Stimulated activated CD8-positive, alpha-beta memory T cell treated with anti-CD3 and anti-CD28 coated beads, Interleukin-15, amount 100 ng/mL, for 48 hours (primary cell): ENCODE results near the gene RAPGEF3.

Experiments used
- DNase-seq, 2 donors: peaks; one replicate each; pipeline ENCODE4 v3.0.0-alpha.2; 2020; ENCODE audit warnings: low read depth in 2 of 2

RAPGEF3 gene

GRCh38 chr12:47721431-47721973 lies 37.2 kb downstream of the RAPGEF3 start:
- DNase-seq, result no peak

GRCh38 chr12:47718531-47718930 lies 40.1 kb downstream of the RAPGEF3 start:
- DNase-seq, result no peak

GRCh38 chr12:47717443-47718193 lies 41.1 kb downstream of the RAPGEF3 start:
- DNase-seq, result peak in 1 of 2 donors; percentile 25

GRCh38 chr12:47717046-47717442 lies 41.6 kb downstream of the RAPGEF3 start:
- DNase-seq, result no peak

- DNase-seq, result no peak
These were observed 42.7 kb downstream of the RAPGEF3 start for GRCh38 chr12:47715877-47716548.

- peak; percentile 39 to 52 for DNase-seq
These were observed 43.2 kb downstream of the RAPGEF3 start for GRCh38 chr12:47715393-47715876.

GRCh38 chr12:47714826-47715386 lies 43.8 kb downstream of the RAPGEF3 start:
- no peak for DNase-seq

GRCh38 chr12:47712171-47712570 lies 46.5 kb downstream of the RAPGEF3 start:
- DNase-seq, result no peak

GRCh38 chr12:47711448-47711847 lies 47.2 kb downstream of the RAPGEF3 start:
- no peak for DNase-seq

- no peak for DNase-seq
These were observed 48.4 kb downstream of the RAPGEF3 start for GRCh38 chr12:47710278-47710677.

GRCh38 chr12:47709671-47710070 lies 49.0 kb downstream of the RAPGEF3 start:
- DNase-seq, result no peak

- DNase-seq, result no peak
These were observed 49.4 kb downstream of the RAPGEF3 start for GRCh38 chr12:47709237-47709636.

GRCh38 chr12:47707905-47708543 lies 50.7 kb downstream of the RAPGEF3 start:
- no peak for DNase-seq

GRCh38 chr12:47707355-47707754 lies 51.3 kb downstream of the RAPGEF3 start:
- no peak for DNase-seq

GRCh38 chr12:47705566-47706425 lies 52.9 kb downstream of the RAPGEF3 start, which contains the start of gene RPAP3:
TSS of gene RPAP3 (minus strand) at chr12:47706030. CDS start at chr12:47702840, 3,190 bp downstream.
- peak; percentile 97 to 98 for DNase-seq

- DNase-seq, result no peak
These were observed 53.5 kb downstream of the RAPGEF3 start for GRCh38 chr12:47705229-47705565.

- no peak for DNase-seq
These were observed 54.0 kb downstream of the RAPGEF3 start for GRCh38 chr12:47704719-47705118.

GRCh38 chr12:47700263-47700662 lies 58.4 kb downstream of the RAPGEF3 start:
- DNase-seq, result no peak

- no peak for DNase-seq
These were observed 60.0 kb downstream of the RAPGEF3 start for GRCh38 chr12:47698631-47699030.

GRCh38 chr12:47698055-47698454 lies 60.6 kb downstream of the RAPGEF3 start:
- DNase-seq, result no peak

- no peak for DNase-seq
These were observed 69.5 kb downstream of the RAPGEF3 start for GRCh38 chr12:47689215-47689614.
